Caco-2 (cell line): ENCODE results near the gene SLC12A9. TPM values are rescaled to one million over a fixed set of nuclear protein-coding genes. Genes with fewer than 3 reads are reported as not detected.
A peak's percentile ranks its signal among the peaks of the same experiment; 100 is the strongest.

Source experiments
- BruUV-seq: library from RNA; stranded (reverse); fragments of 400-500 nt; replicated peaks from 2 replicates; lab custom pipeline; 2021; lab: Mats Ljungman, UMichigan
- CTCF ChIA-PET: fragments of 300-600 bp; sonication (Branson Sonifier 250); formaldehyde crosslinking; loops from one replicate; lab custom pipeline; 2022; ENCODE audit warnings: antibody characterized with exemption; lab: Charles Lee
- POLR2A ChIA-PET: fragments of 300-600 bp; sonication (Branson Sonifier 250); formaldehyde crosslinking; loops from one replicate; lab custom pipeline; 2022; ENCODE audit warnings: antibody characterized with exemption; lab: Charles Lee
- DNase-seq, 2 experiments: peaks; one replicate each; pipeline versions ENCODE4 v3.0.0 to v3.0.0-alpha.2; 2020 to 2022
- H3K27me3 ChIP-seq: replicated peaks from 2 replicates; pipeline ENCODE4 v1.6.0; 2011; ENCODE audit warnings: low read length; ENCODE audit not compliant: control insufficient read depth, insufficient read depth
- H3K36me3 ChIP-seq: 2 replicates; pipeline ENCODE4 v1.5.1; 2011; ENCODE audit warnings: low read length; ENCODE audit not compliant: control insufficient read depth, insufficient read depth
- H3K4me1 ChIP-seq: fragments of 250-450 bp; sonication (Bioruptor Pico); 2 replicates; pipeline ENCODE4 v1.5.1; 2020; ENCODE audit warnings: mild to moderate bottlenecking
- H3K4me3 ChIP-seq: 2 replicates; pipeline ENCODE4 v1.5.1; 2011; ENCODE audit warnings: low read depth, mild to moderate bottlenecking, control low read depth, low read length
- H3K9me3 ChIP-seq: fragments of 250-450 bp; sonication (Bioruptor Pico); 2 replicates; pipeline ENCODE4 v1.5.1; 2020; ENCODE audit warnings: mild to moderate bottlenecking, moderate library complexity
- H3K27ac Mint-ChIP-seq: one replicate; pipeline ENCODE4 v1.8.0; 2022; ENCODE audit warnings: mixed read lengths; ENCODE audit not compliant: unreplicated experiment
- H3K27me3 Mint-ChIP-seq: one replicate; pipeline ENCODE4 v1.8.0; 2022; ENCODE audit warnings: mixed read lengths; ENCODE audit not compliant: insufficient read depth, unreplicated experiment
- H3K36me3 Mint-ChIP-seq: one replicate; pipeline ENCODE4 v1.8.0; 2022; ENCODE audit warnings: mild to moderate bottlenecking, mixed read lengths; ENCODE audit not compliant: insufficient read depth, unreplicated experiment
- H3K4me1 Mint-ChIP-seq: one replicate; pipeline ENCODE4 v1.8.0; 2022; ENCODE audit warnings: low read depth, mixed read lengths; ENCODE audit not compliant: unreplicated experiment
- H3K4me3 Mint-ChIP-seq: one replicate; pipeline ENCODE4 v1.8.0; 2022; ENCODE audit warnings: mild to moderate bottlenecking, moderate library complexity, mixed read lengths; ENCODE audit not compliant: unreplicated experiment
- H3K9me3 Mint-ChIP-seq: one replicate; pipeline ENCODE4 v1.8.0; 2022; ENCODE audit warnings: mixed read lengths; ENCODE audit not compliant: unreplicated experiment
- intact Hi-C: fragments of 100-400 bp; cut with micrococcal nuclease; formaldehyde crosslinking; loops from one replicate; pipeline ENCODE4 v1.10.0; 2022; ENCODE audit not compliant: unreplicated experiment
- total RNA-seq: library from RNA; stranded (reverse); gene quantifications from 2 replicates; pipeline ENCODE4 v1.2.3, GENCODE V29; 2022
- TF ChIP-seq, protein P1 (sequence below), 2 experiments: fragments of 200-600 bp in 1 of 2; IDR thresholded peaks; 1 replicate in 1 of 2; 2 replicates in 1 of 2; pipeline versions ENCODE4 v1.5.1 to v1.8.0; 2011 to 2022; ENCODE audit warnings: antibody characterized with exemption in 1 of 2, control low read depth in 1 of 2, inconsistent platforms in 1 of 2, low read depth in 1 of 2, low read length in 1 of 2, mild to moderate bottlenecking in 1 of 2, moderate library complexity in 1 of 2; ENCODE audit not compliant: insufficient read depth in 1 of 2, severe bottlenecking in 1 of 2, unreplicated experiment in 1 of 2

The SLC12A9 gene
- total RNA-seq, 1 experiment from 2014 or later, result 60.7 TPM

DNA sequence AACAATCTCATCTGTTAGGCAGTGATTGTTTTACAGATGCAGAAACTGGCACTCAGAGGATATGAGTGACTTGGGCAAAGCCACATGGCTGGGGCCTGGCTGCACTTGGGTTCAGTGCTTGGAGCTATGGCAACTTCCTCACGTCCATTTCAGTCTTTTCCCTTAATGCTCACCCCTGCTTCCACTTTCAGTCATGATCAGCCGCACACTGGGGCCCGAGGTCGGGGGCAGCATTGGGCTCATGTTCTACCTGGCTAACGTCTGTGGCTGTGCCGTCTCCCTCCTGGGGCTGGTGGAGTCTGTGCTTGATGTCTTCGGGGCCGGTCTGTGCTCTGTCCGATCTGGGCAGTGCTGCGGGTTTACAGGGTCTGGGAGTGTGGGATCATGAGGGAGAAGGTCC lies 3.0 kb downstream of the SLC12A9 start:
- Mint-ChIP-seq H3K36me3 (peaks cover 58% of the 10 kb centered on the region), H3K27ac (peak overlapping the region; percentile 82), H3K4me3 (no peak overlapping the region), H3K9me3 (no peaks in the 10 kb centered on the region), H3K27me3 (no peaks in the 10 kb centered on the region), H3K4me1 (peaks cover 15% of the 10 kb centered on the region)
- ChIA-PET CTCF (interaction anchor here (1.2 to 1.3 kb wide), 2 partner anchors 150 to 243 kb away, joined by 3 to 5 read pairs; partner anchors contain the start of genes MOSPD3 and POP7), POLR2A (no interaction called here)
- TF ChIP-seq, protein P1, sequence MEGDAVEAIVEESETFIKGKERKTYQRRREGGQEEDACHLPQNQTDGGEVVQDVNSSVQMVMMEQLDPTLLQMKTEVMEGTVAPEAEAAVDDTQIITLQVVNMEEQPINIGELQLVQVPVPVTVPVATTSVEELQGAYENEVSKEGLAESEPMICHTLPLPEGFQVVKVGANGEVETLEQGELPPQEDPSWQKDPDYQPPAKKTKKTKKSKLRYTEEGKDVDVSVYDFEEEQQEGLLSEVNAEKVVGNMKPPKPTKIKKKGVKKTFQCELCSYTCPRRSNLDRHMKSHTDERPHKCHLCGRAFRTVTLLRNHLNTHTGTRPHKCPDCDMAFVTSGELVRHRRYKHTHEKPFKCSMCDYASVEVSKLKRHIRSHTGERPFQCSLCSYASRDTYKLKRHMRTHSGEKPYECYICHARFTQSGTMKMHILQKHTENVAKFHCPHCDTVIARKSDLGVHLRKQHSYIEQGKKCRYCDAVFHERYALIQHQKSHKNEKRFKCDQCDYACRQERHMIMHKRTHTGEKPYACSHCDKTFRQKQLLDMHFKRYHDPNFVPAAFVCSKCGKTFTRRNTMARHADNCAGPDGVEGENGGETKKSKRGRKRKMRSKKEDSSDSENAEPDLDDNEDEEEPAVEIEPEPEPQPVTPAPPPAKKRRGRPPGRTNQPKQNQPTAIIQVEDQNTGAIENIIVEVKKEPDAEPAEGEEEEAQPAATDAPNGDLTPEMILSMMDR (IDR thresholded peaks at IDR 0.05; ENCODE audit: insufficient read depth in 1 of 2, low read depth in 1 of 2, low read length in 1 of 2, severe bottlenecking in 1 of 2, unreplicated experiment in 1 of 2), result no peak
- BruUV-seq, result no TSS peak
- peaks cover 11% of the 10 kb centered on the region for H3K4me1 ChIP-seq
- H3K4me3 ChIP-seq, result no peak overlapping the region
- no peaks in the 10 kb centered on the region for H3K9me3 ChIP-seq
- DNase-seq, result no peak
- no peaks in the 10 kb centered on the region for H3K27me3 ChIP-seq
- peaks cover 1% of the 10 kb centered on the region for H3K36me3 ChIP-seq
- intact Hi-C loops, result no loop called here

DNA sequence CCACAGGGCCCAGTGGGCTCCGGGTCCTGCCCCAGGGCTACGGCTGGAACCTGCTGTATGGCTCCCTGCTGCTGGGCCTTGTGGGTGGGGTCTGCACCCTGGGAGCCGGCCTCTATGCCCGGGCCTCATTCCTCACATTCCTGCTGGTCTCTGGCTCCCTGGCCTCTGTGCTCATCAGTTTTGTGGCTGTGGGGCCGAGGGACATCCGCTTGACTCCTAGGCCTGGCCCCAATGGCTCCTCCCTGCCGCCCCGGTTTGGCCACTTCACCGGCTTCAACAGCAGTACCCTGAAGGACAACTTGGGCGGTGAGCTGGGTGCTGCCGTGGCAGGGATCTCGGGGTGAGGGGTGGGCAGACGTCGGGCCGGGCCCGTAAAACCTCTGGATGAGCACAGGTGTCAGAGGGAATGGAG lies 4.4 kb downstream of the SLC12A9 start:
- CTCF ChIA-PET, result interaction anchor here (0.6 kb wide), 1 partner anchor 129 kb away, joined by 3 read pairs; no protein-coding TSS in a partner anchor

DNA sequence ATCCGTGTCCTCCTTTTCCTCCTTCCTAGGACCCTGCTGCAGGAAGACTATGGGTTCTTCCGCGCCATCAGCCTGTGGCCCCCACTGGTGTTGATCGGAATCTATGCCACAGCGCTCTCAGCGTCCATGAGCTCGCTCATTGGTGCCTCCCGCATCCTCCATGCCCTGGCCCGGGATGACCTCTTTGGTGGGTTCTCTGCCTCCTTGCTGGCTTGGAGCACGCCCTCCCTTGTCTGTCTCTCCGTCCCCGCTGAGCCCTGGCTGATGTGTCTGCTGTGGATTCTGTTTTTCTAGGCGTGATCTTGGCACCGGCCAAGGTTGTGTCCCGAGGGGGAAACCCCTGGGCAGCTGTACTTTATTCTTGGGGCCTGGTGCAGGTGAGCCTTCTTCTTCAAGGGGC lies 7.3 kb downstream of the SLC12A9 start:
- H3K27me3 ChIP-seq, result no peaks in the 10 kb centered on the region
- POLR2A ChIA-PET, result no interaction called here

More for the DNA sequence above, 4.4 kb downstream of the SLC12A9 start:
- peaks cover 15% of the 10 kb centered on the region for H3K4me1 Mint-ChIP-seq
- H3K9me3 Mint-ChIP-seq, result no peaks in the 10 kb centered on the region
- no peaks in the 10 kb centered on the region for H3K27me3 Mint-ChIP-seq
- POLR2A ChIA-PET, result interaction anchor here (0.7 kb wide), 1 partner anchor 33 kb away, joined by 3 read pairs; the partner anchor contains the start of gene UFSP1
- TF ChIP-seq, protein P1 (IDR thresholded peaks at IDR 0.05; ENCODE audit: insufficient read depth in 1 of 2, low read depth in 1 of 2, low read length in 1 of 2, severe bottlenecking in 1 of 2, unreplicated experiment in 1 of 2), result no peak
- H3K4me3 Mint-ChIP-seq, result peak overlapping the region; percentile 19
- H3K36me3 Mint-ChIP-seq, result peaks cover 68% of the 10 kb centered on the region
- H3K36me3 ChIP-seq, result peaks cover 5% of the 10 kb centered on the region
- DNase-seq, result peak; percentile 76 to 81
- H3K27me3 ChIP-seq, result no peaks in the 10 kb centered on the region
- no peak overlapping the region for H3K4me3 ChIP-seq
- peak overlapping the region; percentile 44 for H3K27ac Mint-ChIP-seq
- BruUV-seq, result no TSS peak
- no peaks in the 10 kb centered on the region for H3K9me3 ChIP-seq
- intact Hi-C loops, result no loop called here
- H3K4me1 ChIP-seq, result peaks cover 11% of the 10 kb centered on the region

More for the DNA sequence above, 7.3 kb downstream of the SLC12A9 start:
- no peak for DNase-seq
- no peaks in the 10 kb centered on the region for H3K9me3 ChIP-seq
- peaks cover 75% of the 10 kb centered on the region for H3K36me3 Mint-ChIP-seq
- H3K9me3 Mint-ChIP-seq, result no peaks in the 10 kb centered on the region
- CTCF ChIA-PET, result no interaction called here
- H3K36me3 ChIP-seq, result peaks cover 5% of the 10 kb centered on the region
- TF ChIP-seq, protein P1 (IDR thresholded peaks at IDR 0.05; ENCODE audit: insufficient read depth in 1 of 2, low read depth in 1 of 2, low read length in 1 of 2, severe bottlenecking in 1 of 2, unreplicated experiment in 1 of 2), result no peak
- H3K27me3 Mint-ChIP-seq, result no peaks in the 10 kb centered on the region
- H3K4me3 ChIP-seq, result no peak overlapping the region
- intact Hi-C loops, result no loop called here
- no TSS peak for BruUV-seq
- H3K4me1 Mint-ChIP-seq, result peaks cover 22% of the 10 kb centered on the region
- H3K4me1 ChIP-seq, result peaks cover 11% of the 10 kb centered on the region
- H3K4me3 Mint-ChIP-seq, result no peak overlapping the region
- no peak overlapping the region for H3K27ac Mint-ChIP-seq
